Smooth muscle cell of the coronary artery (primary cell): ENCODE data around the gene ZNF697. TPM values are rescaled to one million over a fixed set of nuclear protein-coding genes. Genes with fewer than 3 reads are reported as not detected.

Experiments used
- total RNA-seq: library from RNA; depleted of rRNA; stranded (reverse); fragments of >200 nt; gene quantifications from 2 replicates; pipeline ENCODE4 v1.2.3, GENCODE V29; 2014; ENCODE audit warnings: low replicate concordance

Gene ZNF697
- 9.4 and 11.1 TPM in 2 replicates for total RNA-seq

GRCh38 chr1:119647734-119648619, at the start of gene ZNF697:
TSS of gene ZNF697 (minus strand) at chr1:119648266. CDS start at chr1:119626100, 22,166 bp downstream.

Other genes with a start within 250 kb of the ZNF697 start
- gene HSD3B2, start 233.1 kb downstream of the ZNF697 start, total RNA-seq = not detected in 2 replicates
- gene HSD3B1, start 141.1 kb downstream of the ZNF697 start, total RNA-seq = not detected in 2 replicates
- 97.8 and 132 TPM in 2 replicates for gene PHGDH, start 63.7 kb upstream of the ZNF697 start, total RNA-seq
- gene HMGCS2, start 120.6 kb upstream of the ZNF697 start, total RNA-seq = not detected in 2 replicates
- not detected in 2 replicates for gene REG4, start 163.2 kb upstream of the ZNF697 start, total RNA-seq
- not detected in 2 replicates for gene ADAM30, start 248.2 kb upstream of the ZNF697 start, total RNA-seq